Transverse colon (tissue), 4 donors: ENCODE results near the gene MBOAT1.

Experiments
- CTCF ChIP-seq, 5 experiments: fragments of 200-600 bp in 3 of 5; fragments of 450-650 bp in 2 of 5; sonication (generic) in 3 of 5; IDR thresholded peaks; 1 replicate in 2 of 5; 2 replicates in 3 of 5; pipeline ENCODE4 v1.5.1; 2016 to 2017; ENCODE audit warnings: antibody characterized with exemption in 5 of 5, inconsistent platforms in 3 of 5, mild to moderate bottlenecking in 2 of 5, moderate library complexity in 1 of 5
- EP300 ChIP-seq: sonication (generic); formaldehyde crosslinking; IDR thresholded peaks from one replicate; pipeline ENCODE4 v1.6.1; 2017; ENCODE audit warnings: antibody characterized with exemption, low read depth
- POLR2A ChIP-seq: fragments of 450-650 bp; IDR thresholded peaks from one replicate; pipeline ENCODE4 v1.6.1; 2016; ENCODE audit warnings: antibody characterized with exemption, mild to moderate bottlenecking, moderate library complexity
- POLR2AphosphoS5 ChIP-seq, 3 donors: sonication (generic); formaldehyde crosslinking; IDR thresholded peaks; one replicate each; pipeline ENCODE4 v1.6.1; 2016; ENCODE audit warnings: antibody characterized with exemption in 3 of 3

- TF ChIP-seq POLR2A (no peak), CTCF (IDR thresholded peaks at IDR 0.05) (no peak), EP300 (no peak), POLR2AphosphoS5 (IDR thresholded peaks at IDR 0.05) (no peak)
Observed at GRCh38 chr6:20105838-20106237, 106.4 kb downstream of the MBOAT1 start.
